Kidney glomerular epithelial cell (primary cell): ENCODE data around the gene ZCCHC14.
"Not testable (repeated sequence)": the region's sequence is repeated elsewhere in the genome, so short reads cannot be mapped to it uniquely, and the experiment has no call there.

Source experiments
- DNase-seq: peaks from one replicate; lab custom pipeline; 2025; lab: John Stamatoyannopoulos, UW

The ZCCHC14 gene

DNA sequence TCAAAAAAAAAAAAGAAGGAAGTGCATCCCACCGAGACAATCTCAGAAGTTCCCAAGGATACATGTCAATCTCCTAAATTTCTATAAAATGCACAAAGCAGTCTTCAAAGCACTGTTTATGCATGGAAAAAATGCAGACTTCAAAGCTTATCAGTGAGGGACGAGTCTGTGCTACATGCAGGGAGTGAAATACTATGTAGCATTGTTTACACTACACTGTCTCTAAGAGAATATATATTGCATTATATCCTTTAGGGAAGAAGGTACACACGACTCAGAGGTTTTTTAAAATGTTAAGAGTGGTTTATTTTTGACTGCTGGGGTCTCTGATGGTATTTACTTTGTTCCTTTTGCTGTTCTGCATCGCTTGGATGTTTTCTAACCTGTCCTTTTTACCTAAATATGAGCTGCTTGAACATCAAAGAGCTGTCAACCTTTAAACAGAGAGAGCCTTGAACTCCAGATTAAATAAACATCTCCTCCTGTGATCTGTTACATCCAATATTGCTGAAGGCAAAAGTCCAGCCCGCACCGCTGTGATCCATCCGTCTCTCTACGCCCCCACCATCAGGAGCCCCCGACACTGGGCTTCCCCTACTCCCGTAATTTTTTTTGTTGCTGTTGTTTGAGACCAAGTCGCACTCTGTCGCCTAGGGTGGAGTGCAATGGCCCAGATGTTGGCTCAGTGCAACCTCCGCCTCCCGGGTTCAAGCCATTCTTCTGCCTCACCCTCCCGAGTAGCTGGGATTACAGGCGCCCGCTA lies 110.6 kb downstream of the ZCCHC14 start:
- peak; percentile 3 for DNase-seq

DNA sequence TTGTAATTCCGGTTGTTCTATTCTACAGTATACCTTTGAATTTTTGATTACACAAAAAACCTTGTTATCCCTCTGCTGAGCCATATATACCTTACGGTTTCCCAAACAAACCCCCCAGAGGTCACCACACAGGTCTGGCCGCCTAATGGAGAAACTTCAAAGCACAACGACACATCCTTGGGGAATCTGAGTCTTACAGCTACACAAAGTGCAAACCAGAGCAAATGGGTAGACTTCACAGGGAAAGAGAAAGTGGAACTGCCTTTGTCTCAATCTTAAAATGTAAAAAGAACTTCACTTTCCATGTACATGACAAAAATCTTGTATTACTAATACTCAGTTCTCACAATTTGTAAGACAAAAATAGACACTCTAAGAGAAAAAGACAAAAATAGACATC lies 111.9 kb downstream of the ZCCHC14 start:
- no peak for DNase-seq

- no peak for DNase-seq
Measured at GRCh38 chr16:87380403-87380802, 112.4 kb downstream of the ZCCHC14 start.

- DNase-seq, result not testable (repeated sequence)
Measured at GRCh38 chr16:87379312-87379752, 113.5 kb downstream of the ZCCHC14 start.

DNA sequence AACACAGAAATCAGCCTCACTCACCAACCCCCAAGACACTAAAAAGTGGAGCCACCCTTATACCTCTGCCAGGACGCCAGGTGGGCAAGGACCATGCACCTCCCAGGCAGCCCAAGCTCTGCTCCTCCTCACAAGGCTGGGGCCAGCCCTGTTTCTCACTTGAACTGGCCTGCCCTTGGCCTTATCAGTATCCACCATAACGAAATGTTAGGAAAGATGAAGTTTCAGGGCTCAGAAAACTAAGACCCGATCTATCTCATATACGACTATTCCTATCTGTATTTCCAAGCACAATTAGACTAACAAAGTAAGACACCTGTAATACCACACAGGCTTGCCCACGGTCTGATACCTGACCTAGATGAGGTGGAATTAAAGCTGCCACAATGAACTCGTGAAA lies 116.2 kb downstream of the ZCCHC14 start:
- no peak for DNase-seq

DNA sequence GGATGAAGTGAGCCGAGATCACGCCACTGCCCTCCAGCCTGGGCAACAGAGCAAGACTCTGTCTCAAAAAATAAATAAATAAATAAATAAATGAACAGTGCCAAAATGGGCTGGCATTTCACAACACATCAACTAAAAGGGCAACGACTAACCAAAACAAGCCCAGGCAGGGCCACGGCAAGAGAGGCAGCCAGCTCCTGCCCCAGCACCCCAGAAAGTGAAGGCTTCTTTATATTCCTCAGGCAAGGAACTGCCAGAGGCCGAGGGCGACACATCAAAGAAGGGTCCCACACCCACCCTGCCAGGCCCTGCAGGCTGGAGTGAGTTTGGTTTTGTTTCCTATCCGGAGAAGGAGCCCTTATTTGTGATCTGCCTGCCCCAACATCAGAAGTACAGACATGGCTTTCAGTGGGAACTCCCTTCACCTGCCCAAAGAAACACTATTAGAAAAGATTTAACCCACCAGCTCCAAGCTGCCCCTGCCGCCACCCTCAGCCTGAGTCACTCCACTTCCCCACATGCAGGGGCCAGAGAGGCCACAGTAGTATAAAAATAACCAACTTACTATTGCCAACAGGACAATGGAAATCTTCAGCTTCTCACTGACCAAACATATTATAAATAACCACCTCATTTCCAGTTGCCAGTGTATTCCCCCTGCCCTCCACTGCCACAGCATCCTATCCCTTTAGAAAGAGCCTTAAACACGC lies 117.2 kb downstream of the ZCCHC14 start:
- DNase-seq, result peak; percentile 9

DNA sequence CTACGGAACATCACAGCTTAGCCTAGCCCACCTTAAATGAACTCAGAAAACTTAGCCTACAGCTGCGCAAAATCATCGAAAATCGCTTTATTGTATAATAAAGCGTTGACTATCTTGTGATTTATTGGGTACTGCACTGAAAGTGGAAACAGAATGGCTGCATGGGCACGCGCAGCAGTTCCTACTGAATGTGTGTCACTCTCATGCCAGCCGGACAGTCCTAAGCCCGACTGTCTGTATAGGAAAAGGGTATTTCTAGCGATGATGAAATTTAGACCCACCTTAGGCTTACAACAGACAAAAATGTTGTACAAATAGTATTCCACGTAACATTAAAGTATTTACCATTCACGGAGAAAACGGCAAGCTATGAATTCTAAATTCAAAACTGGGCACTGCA lies 118.5 kb downstream of the ZCCHC14 start:
- DNase-seq, result no peak

DNA sequence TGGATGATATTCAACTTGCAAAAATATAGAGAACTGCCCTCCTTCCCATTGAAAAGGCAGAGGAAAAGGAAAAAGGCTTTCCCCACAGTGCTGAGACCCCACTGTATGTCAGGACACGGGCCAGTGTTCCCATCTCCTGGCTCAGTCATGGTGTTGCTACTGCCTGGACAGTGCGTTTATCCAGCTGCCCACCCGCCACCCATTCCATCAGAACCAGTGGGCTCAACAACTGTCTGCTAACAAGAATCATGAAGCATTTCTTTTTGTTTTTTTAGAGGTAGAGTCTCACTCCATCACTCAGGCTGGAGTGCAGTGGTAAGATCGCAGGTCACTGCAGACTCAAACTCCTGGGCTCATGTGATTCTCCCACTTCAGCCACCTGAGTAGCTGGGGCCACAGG lies 120.5 kb downstream of the ZCCHC14 start:
- no peak for DNase-seq

DNA sequence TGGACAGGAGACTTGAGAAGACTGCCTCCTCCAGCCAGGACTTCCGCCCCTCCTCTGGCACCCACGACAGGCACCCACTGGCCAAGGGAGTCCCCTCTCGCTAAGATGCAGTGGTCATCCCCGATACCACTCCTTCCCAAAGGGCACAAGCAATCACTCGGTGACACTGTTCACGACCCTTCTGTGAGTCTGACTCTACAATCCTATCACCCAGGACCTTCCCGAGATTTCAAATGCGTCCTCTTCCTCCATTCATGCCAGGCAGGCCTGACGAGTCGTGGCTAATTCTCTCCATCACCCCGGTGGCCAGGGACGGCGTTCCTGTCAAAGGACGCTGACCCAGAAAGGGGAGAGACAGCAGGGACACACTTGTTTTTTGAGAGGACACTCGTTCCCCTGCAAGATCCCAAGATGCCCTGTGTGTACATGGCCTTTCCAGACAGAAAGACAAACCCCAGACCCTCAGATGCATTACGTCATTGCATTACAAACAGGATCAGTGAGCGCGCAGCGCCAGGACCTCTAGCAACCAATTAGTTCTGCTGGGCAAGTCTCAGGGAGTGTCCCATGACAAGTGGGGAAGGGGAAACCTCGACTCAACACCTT lies 121.5 kb downstream of the ZCCHC14 start:
- DNase-seq, result no peak

GRCh38 chr16:87369796-87370719 lies 122.8 kb downstream of the ZCCHC14 start:
- DNase-seq, result no peak

- DNase-seq, result no peak
Measured at GRCh38 chr16:87369117-87369765, 123.6 kb downstream of the ZCCHC14 start.

DNA sequence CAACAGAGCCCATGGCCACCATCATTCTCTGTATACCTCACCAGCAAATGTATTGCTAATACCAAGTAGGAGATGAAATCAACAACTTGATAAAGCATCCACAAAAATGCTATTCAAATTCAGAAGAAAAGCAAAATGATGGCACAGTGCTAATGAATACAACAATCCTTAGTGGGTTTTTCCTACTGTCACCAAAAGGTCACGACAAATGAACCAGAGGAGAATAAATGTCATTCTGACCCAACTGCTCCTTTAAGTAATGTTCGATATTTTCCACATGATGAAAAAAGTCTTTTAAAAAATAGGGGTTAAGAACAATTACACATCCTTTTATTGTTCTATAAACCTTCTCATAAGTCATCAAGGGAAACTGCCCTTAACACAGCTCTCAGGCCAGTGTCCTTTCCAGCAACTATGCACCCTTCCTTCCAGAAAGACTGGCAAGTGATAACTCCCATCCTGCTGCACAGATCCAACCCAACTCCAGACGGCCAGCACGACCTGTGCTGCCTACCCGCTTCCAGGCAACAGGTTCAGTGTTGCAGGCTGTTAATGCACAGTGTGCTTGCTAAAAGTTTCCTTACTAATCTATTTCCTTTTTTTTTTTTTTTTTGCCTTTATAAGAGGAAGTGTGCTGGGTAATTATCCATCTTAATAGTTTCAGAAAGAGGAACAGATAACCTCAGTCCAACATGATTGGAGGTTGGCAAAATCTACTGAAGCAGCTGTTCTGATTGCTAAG lies 124.6 kb downstream of the ZCCHC14 start:
- DNase-seq, result no peak

GRCh38 chr16:87367529-87367928 lies 125.3 kb downstream of the ZCCHC14 start:
- no peak for DNase-seq

GRCh38 chr16:87366930-87367329 lies 125.9 kb downstream of the ZCCHC14 start:
- no peak for DNase-seq

- DNase-seq, result no peak
Measured at GRCh38 chr16:87366288-87366687, 126.5 kb downstream of the ZCCHC14 start.

DNA sequence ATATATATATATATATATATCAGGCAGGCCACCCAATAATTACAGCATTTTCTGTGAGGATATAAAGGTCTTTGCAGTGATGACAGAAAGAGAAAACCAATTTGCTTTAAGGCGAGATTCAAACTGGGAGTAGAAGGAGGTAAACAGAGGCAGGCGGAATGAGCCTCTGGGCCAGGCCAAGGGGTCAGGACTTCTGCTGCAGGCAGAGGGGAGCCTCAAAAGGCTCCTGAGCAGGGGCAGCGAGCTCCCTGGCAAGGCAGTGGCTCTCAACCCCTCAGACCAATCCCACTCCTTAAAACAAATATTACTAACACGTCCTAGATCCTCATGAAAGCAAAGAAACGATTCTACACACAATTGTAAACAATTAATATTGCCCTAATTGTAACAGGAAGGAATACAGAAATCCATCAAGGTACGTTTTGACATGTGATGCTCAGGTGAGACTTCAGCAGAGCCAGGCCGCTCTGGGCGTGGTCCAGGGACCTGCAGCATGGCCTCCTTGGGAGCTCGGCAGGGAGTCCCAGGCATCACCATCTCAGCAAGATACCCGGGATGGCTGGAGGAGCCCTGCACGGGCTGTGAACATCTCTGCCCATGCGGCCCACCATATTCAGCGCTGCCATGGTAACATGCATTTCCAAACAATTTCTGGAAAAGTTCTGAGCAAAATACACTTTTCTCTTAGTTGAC lies 127.7 kb downstream of the ZCCHC14 start:
- no peak for DNase-seq

DNA sequence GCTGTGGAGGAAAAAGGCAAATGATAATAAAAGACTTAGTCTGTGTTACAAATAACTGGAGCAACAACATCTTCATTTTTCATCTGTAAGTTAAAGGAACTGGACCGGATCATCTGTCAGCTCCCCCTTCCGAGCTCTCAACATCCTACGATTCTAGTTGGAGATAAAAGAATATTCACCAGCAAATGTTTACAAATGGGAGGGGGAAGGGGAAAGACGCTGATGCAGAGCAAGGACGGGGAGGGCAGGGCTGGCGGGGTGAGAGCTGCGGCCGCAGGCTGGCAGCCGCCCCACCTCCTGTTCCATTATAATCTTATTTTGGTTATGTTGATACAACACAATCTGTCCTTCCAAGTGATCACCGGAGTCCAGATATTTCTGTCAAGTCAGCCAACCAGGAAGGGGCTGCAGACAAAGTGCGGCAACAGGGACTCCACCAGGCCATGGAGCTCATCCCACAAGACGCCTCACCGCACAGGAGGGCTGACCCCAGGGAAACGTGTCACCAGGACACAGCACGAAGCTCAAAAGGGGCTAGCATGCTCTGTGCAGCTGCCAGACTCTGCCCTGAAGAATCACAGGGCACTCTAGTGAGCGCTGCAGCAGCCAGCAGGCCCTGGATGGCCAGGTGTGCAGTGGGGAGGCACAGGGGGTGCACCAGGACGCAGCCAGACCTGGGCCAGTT lies 128.9 kb downstream of the ZCCHC14 start:
- DNase-seq, result no peak

- not testable (repeated sequence) for DNase-seq
Measured at GRCh38 chr16:87362828-87363559, 129.8 kb downstream of the ZCCHC14 start.
